ENCODE measurements around the gene KRT2.

The KRT2 gene

GRCh38 chr12:52603314-52603713, 48.7 kb downstream of the KRT2 start:
- no peak for DNase-seq
- Histone ChIP-seq H3K27me3 (ENCODE audit: insufficient read depth, low read length) (no peaks in the 10 kb centered on the region), H3K18ac (ENCODE audit: low read length) (no peak overlapping the region), H3K9me3 (ENCODE audit: insufficient read depth, low read depth, low read length) (peaks cover 5% of the 10 kb centered on the region), H2BK12ac (ENCODE audit: low read length) (no peak overlapping the region), H4K91ac (ENCODE audit: low read depth, low read length) (no peak overlapping the region), H2AK5ac (ENCODE audit: low read length) (no peak overlapping the region), H3K23ac (ENCODE audit: low read length) (no peak overlapping the region), H3K36me3 (ENCODE audit: control insufficient read depth in 1 of 2, insufficient read depth in 2 of 2, low read length in 2 of 2) (no peaks in the 10 kb centered on the region), H3K4me2 (ENCODE audit: low read length) (no peak overlapping the region), H3K27ac (ENCODE audit: low read depth, low read length) (no peak overlapping the region), H3K9ac (ENCODE audit: low read length) (no peak overlapping the region), H3K4me3 (ENCODE audit: low read depth, low read length) (no peak overlapping the region), H3K4me1 (ENCODE audit: control insufficient read depth in 1 of 2, insufficient read depth in 2 of 2, low read length in 2 of 2) (no peaks in the 10 kb centered on the region), H3K4ac (ENCODE audit: low read depth, low read length) (no peak overlapping the region), H4K12ac (ENCODE audit: low read depth, low read length) (no peak overlapping the region), H2BK5ac (ENCODE audit: low read depth, low read length, poor library complexity) (no peak overlapping the region), H4K8ac (ENCODE audit: low read depth, low read length) (no peak overlapping the region), H2BK120ac (ENCODE audit: insufficient read depth, low read length, poor library complexity) (no peak overlapping the region), H2AFZ (ENCODE audit: insufficient read depth, low read length, poor library complexity) (no peak overlapping the region), H3K79me2 (ENCODE audit: control insufficient read depth, insufficient read depth, low read length, poor library complexity) (no peaks in the 10 kb centered on the region), H3K14ac (ENCODE audit: low read length) (no peak overlapping the region), H3K79me1 (ENCODE audit: low read length) (no peaks in the 10 kb centered on the region)
- no CpG with 5 or more reads among the region's 2 CpGs for whole genome bisulfite sequencing (ENCODE audit: extremely low coverage, insufficient coverage, insufficient read length)

GRCh38 chr12:52602552-52602951, 49.5 kb downstream of the KRT2 start:
- no peak overlapping the region for H2BK5ac ChIP-seq (ENCODE audit: low read depth, low read length, poor library complexity)
- no peak overlapping the region for H3K4ac ChIP-seq (ENCODE audit: low read depth, low read length)
- H2BK120ac ChIP-seq (ENCODE audit: insufficient read depth, low read length, poor library complexity): no peak overlapping the region
- no peaks in the 10 kb centered on the region for H3K79me1 ChIP-seq (ENCODE audit: low read length)
- H3K14ac ChIP-seq (ENCODE audit: low read length): no peak overlapping the region
- H4K12ac ChIP-seq (ENCODE audit: low read depth, low read length): no peak overlapping the region
- no peak overlapping the region for H3K27ac ChIP-seq (ENCODE audit: low read depth, low read length)
- no peaks in the 10 kb centered on the region for H3K79me2 ChIP-seq (ENCODE audit: control insufficient read depth, insufficient read depth, low read length, poor library complexity)
- H4K8ac ChIP-seq (ENCODE audit: low read depth, low read length): no peak overlapping the region
- H4K91ac ChIP-seq (ENCODE audit: low read depth, low read length): no peak overlapping the region
- H3K9ac ChIP-seq (ENCODE audit: low read length): no peak overlapping the region
- H3K4me3 ChIP-seq (ENCODE audit: low read depth, low read length): no peak overlapping the region
- no peak overlapping the region for H3K4me2 ChIP-seq (ENCODE audit: low read length)
- no peak overlapping the region for H2AFZ ChIP-seq (ENCODE audit: insufficient read depth, low read length, poor library complexity)
- no CpG with 5 or more reads among the region's 5 CpGs for WGBS (ENCODE audit: extremely low coverage, insufficient coverage, insufficient read length)
- peaks cover 5% of the 10 kb centered on the region for H3K9me3 ChIP-seq (ENCODE audit: insufficient read depth, low read depth, low read length)
- H2AK5ac ChIP-seq (ENCODE audit: low read length): no peak overlapping the region
- no peaks in the 10 kb centered on the region for H3K27me3 ChIP-seq (ENCODE audit: insufficient read depth, low read length)
- no peaks in the 10 kb centered on the region for H3K36me3 ChIP-seq (ENCODE audit: control insufficient read depth in 1 of 2, insufficient read depth in 2 of 2, low read length in 2 of 2)
- H3K4me1 ChIP-seq (ENCODE audit: control insufficient read depth in 1 of 2, insufficient read depth in 2 of 2, low read length in 2 of 2): no peaks in the 10 kb centered on the region
- H2BK12ac ChIP-seq (ENCODE audit: low read length): no peak overlapping the region
- no peak for DNase-seq
- no peak overlapping the region for H3K23ac ChIP-seq (ENCODE audit: low read length)
- no peak overlapping the region for H3K18ac ChIP-seq (ENCODE audit: low read length)

- no peak overlapping the region for H3K23ac ChIP-seq (ENCODE audit: low read length)
- no peak overlapping the region for H2AK5ac ChIP-seq (ENCODE audit: low read length)
- H3K14ac ChIP-seq (ENCODE audit: low read length): no peak overlapping the region
- H2BK120ac ChIP-seq (ENCODE audit: insufficient read depth, low read length, poor library complexity): no peak overlapping the region
- no peak for DNase-seq
- H4K91ac ChIP-seq (ENCODE audit: low read depth, low read length): no peak overlapping the region
- peaks cover 5% of the 10 kb centered on the region for H3K9me3 ChIP-seq (ENCODE audit: insufficient read depth, low read depth, low read length)
- H3K9ac ChIP-seq (ENCODE audit: low read length): no peak overlapping the region
- no peak overlapping the region for H3K4ac ChIP-seq (ENCODE audit: low read depth, low read length)
- WGBS (ENCODE audit: extremely low coverage, insufficient coverage, insufficient read length): no CpG with 5 or more reads among the region's 4 CpGs
- H3K18ac ChIP-seq (ENCODE audit: low read length): no peak overlapping the region
- H4K12ac ChIP-seq (ENCODE audit: low read depth, low read length): no peak overlapping the region
- no peak overlapping the region for H4K8ac ChIP-seq (ENCODE audit: low read depth, low read length)
- no peak overlapping the region for H3K27ac ChIP-seq (ENCODE audit: low read depth, low read length)
- H3K27me3 ChIP-seq (ENCODE audit: insufficient read depth, low read length): no peaks in the 10 kb centered on the region
- no peaks in the 10 kb centered on the region for H3K79me1 ChIP-seq (ENCODE audit: low read length)
- no peaks in the 10 kb centered on the region for H3K79me2 ChIP-seq (ENCODE audit: control insufficient read depth, insufficient read depth, low read length, poor library complexity)
- H3K4me1 ChIP-seq (ENCODE audit: control insufficient read depth in 1 of 2, insufficient read depth in 2 of 2, low read length in 2 of 2): no peaks in the 10 kb centered on the region
- no peak overlapping the region for H2BK12ac ChIP-seq (ENCODE audit: low read length)
- H3K4me2 ChIP-seq (ENCODE audit: low read length): no peak overlapping the region
- H2BK5ac ChIP-seq (ENCODE audit: low read depth, low read length, poor library complexity): no peak overlapping the region
- no peaks in the 10 kb centered on the region for H3K36me3 ChIP-seq (ENCODE audit: control insufficient read depth in 1 of 2, insufficient read depth in 2 of 2, low read length in 2 of 2)
- no peak overlapping the region for H3K4me3 ChIP-seq (ENCODE audit: low read depth, low read length)
- no peak overlapping the region for H2AFZ ChIP-seq (ENCODE audit: insufficient read depth, low read length, poor library complexity)
These were observed 50.3 kb downstream of the KRT2 start for GRCh38 chr12:52601671-52602070.

- H3K18ac ChIP-seq (ENCODE audit: low read length): no peak within 1 kb of the TSS
- H3K4me1 ChIP-seq (ENCODE audit: control insufficient read depth in 1 of 2, insufficient read depth in 2 of 2, low read length in 2 of 2): no peaks in the 10 kb centered on the region
- no peak within 1 kb of the TSS for H3K14ac ChIP-seq (ENCODE audit: low read length)
- no peak within 1 kb of the TSS for H3K4me2 ChIP-seq (ENCODE audit: low read length)
- no peaks in the 10 kb centered on the region for H3K27me3 ChIP-seq (ENCODE audit: insufficient read depth, low read length)
- no peak for DNase-seq
- no peak within 1 kb of the TSS for H2AFZ ChIP-seq (ENCODE audit: insufficient read depth, low read length, poor library complexity)
- no peaks in the 10 kb centered on the region for H3K79me2 ChIP-seq (ENCODE audit: control insufficient read depth, insufficient read depth, low read length, poor library complexity)
- no peak within 1 kb of the TSS for H3K4ac ChIP-seq (ENCODE audit: low read depth, low read length)
- H3K27ac ChIP-seq (ENCODE audit: low read depth, low read length): no peak within 1 kb of the TSS
- no peak within 1 kb of the TSS for H2BK120ac ChIP-seq (ENCODE audit: insufficient read depth, low read length, poor library complexity)
- peaks cover 5% of the 10 kb centered on the region for H3K9me3 ChIP-seq (ENCODE audit: insufficient read depth, low read depth, low read length)
- no peak within 1 kb of the TSS for H4K12ac ChIP-seq (ENCODE audit: low read depth, low read length)
- H3K79me1 ChIP-seq (ENCODE audit: low read length): no peaks in the 10 kb centered on the region
- H2BK5ac ChIP-seq (ENCODE audit: low read depth, low read length, poor library complexity): no peak within 1 kb of the TSS
- no peak within 1 kb of the TSS for H3K9ac ChIP-seq (ENCODE audit: low read length)
- H2BK12ac ChIP-seq (ENCODE audit: low read length): no peak within 1 kb of the TSS
- H3K4me3 ChIP-seq (ENCODE audit: low read depth, low read length): no peak within 1 kb of the TSS
- H4K91ac ChIP-seq (ENCODE audit: low read depth, low read length): no peak within 1 kb of the TSS
- no peak within 1 kb of the TSS for H4K8ac ChIP-seq (ENCODE audit: low read depth, low read length)
- no peak within 1 kb of the TSS for H2AK5ac ChIP-seq (ENCODE audit: low read length)
- no peak within 1 kb of the TSS for H3K23ac ChIP-seq (ENCODE audit: low read length)
- WGBS (ENCODE audit: extremely low coverage, insufficient coverage, insufficient read length): no CpG with 5 or more reads among the region's 48 CpGs
- H3K36me3 ChIP-seq (ENCODE audit: control insufficient read depth in 1 of 2, insufficient read depth in 2 of 2, low read length in 2 of 2): no peaks in the 10 kb centered on the region
These were observed 51.0 kb downstream of the KRT2 start, which contains the start of gene KRT72 for GRCh38 chr12:52600941-52601481. Gene KRT72, minus strand, starts transcription at chr12:52601463. Its CDS starts 11 bp downstream, at chr12:52601452.
